Putamen (tissue), 1 donor: ENCODE measurements around the gene COL7A1.
A peak's percentile ranks its signal among the peaks of the same experiment; 100 is the strongest.
"Not testable (repeated sequence)": the region's sequence is repeated elsewhere in the genome, so short reads cannot be mapped to it uniquely, and the experiment has no call there.

Experiments
- DNase-seq: peaks from one replicate; pipeline ENCODE4 v3.0.0-alpha.2; 2016; ENCODE audit warnings: low spot score

COL7A1 gene

GRCh38 chr3:48563382-48563918 lies 31.7 kb downstream of the COL7A1 start, which contains the start of gene UCN2:
UCN2 (minus strand) TSS chr3:48563781; CDS start chr3:48563124, 657 bp downstream.
- no peak for DNase-seq

- no peak for DNase-seq
These were observed 32.6 kb downstream of the COL7A1 start for GRCh38 chr3:48562367-48563095.

- DNase-seq = no peak
These were observed 33.9 kb downstream of the COL7A1 start for GRCh38 chr3:48561045-48561736.

- no peak for DNase-seq
These were observed 34.5 kb downstream of the COL7A1 start for GRCh38 chr3:48560648-48561018.

- DNase-seq = no peak
These were observed 36.5 kb downstream of the COL7A1 start for GRCh38 chr3:48558493-48559134.

GRCh38 chr3:48556796-48557626 lies 38.1 kb downstream of the COL7A1 start, which contains the start of gene PFKFB4:
PFKFB4 (minus strand) TSS chr3:48556803; CDS start chr3:48556777, 26 bp downstream.
- peak; percentile 100 for DNase-seq

- DNase-seq = no peak
These were observed 39.0 kb downstream of the COL7A1 start for GRCh38 chr3:48555949-48556795.

- DNase-seq = no peak
These were observed 39.7 kb downstream of the COL7A1 start for GRCh38 chr3:48555231-48555948.

- no peak for DNase-seq
These were observed 41.0 kb downstream of the COL7A1 start for GRCh38 chr3:48553886-48554845.

- DNase-seq = no peak
These were observed 41.8 kb downstream of the COL7A1 start for GRCh38 chr3:48553361-48553760.

- no peak for DNase-seq
These were observed 42.8 kb downstream of the COL7A1 start for GRCh38 chr3:48552111-48552951.

GRCh38 chr3:48551651-48552050 lies 43.5 kb downstream of the COL7A1 start:
- DNase-seq = not testable (repeated sequence)

GRCh38 chr3:48548729-48549705 lies 46.1 kb downstream of the COL7A1 start:
- DNase-seq = peak; percentile 81

GRCh38 chr3:48548126-48548525 lies 47.0 kb downstream of the COL7A1 start:
- no peak for DNase-seq

- DNase-seq = no peak
These were observed 48.8 kb downstream of the COL7A1 start for GRCh38 chr3:48546203-48546829.

GRCh38 chr3:48544141-48544540 lies 51.0 kb downstream of the COL7A1 start:
- DNase-seq = no peak
